ENCODE measurements around the gene TRAM2. TPM values are rescaled to one million over a fixed set of nuclear protein-coding genes. Genes with fewer than 3 reads are reported as not detected.

TRAM2 gene, protein sequence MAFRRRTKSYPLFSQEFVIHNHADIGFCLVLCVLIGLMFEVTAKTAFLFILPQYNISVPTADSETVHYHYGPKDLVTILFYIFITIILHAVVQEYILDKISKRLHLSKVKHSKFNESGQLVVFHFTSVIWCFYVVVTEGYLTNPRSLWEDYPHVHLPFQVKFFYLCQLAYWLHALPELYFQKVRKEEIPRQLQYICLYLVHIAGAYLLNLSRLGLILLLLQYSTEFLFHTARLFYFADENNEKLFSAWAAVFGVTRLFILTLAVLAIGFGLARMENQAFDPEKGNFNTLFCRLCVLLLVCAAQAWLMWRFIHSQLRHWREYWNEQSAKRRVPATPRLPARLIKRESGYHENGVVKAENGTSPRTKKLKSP
- 56.7 and 170 TPM in 2 replicates for total RNA-seq

DNA sequence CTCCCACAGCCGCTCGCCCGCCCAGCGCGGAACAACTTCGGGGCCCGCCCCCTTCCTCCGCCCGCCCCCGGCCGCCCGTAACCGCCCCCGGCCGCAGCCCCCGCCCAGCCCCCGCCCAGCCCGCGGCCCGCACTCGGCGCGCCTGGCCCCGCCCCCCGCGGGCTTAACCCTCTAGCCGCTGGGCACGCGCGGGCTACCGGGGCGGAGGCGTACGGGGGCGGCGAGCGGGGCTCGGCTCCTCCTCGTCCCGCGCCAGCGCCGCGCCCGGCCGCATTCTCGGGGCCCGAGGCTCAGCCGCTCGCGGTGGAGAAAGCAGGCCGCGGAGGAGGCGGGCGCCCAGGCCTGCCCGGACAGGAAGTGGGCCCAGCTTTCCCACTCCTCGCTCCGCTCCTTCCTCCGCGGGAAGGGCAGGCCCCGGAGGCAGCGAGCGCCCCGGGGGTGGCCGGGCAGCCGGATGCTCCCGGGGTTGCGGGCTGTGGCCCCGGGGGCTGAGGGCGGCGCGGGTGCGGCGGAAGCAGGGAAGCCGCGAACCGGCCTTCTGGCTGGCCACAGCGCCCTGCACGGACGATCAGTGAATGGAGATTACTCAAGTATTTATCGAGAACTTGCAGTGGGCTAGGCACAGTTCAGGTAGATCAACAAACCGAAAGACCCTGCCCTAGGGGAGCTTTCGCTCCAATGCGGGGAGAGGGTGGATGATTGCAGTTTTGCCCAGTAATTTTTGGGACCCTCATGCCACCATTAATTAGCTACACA is at the start of gene TRAM2:
TSS of gene TRAM2 (minus strand) at position 39 of the 756 bp plus-strand sequence. CDS start 145 bp downstream, outside the sequence.

Other genes starting within 250 kb of the TRAM2 start
- 2.4 and 5.3 TPM in 2 replicates for gene PAQR8, start 214.9 kb downstream of the TRAM2 start, total RNA-seq
- 15.8 and 22.0 TPM in 2 replicates for gene EFHC1, start 156.7 kb downstream of the TRAM2 start, total RNA-seq
- gene TMEM14A, start 94.1 kb upstream of the TRAM2 start, total RNA-seq, result 4.8 and 24.8 TPM in 2 replicates
- not detected in 2 replicates for gene GSTA2, start 186.4 kb upstream of the TRAM2 start, total RNA-seq
- not detected in 2 replicates for gene GSTA1, start 226.8 kb upstream of the TRAM2 start, total RNA-seq